Activated T-helper 1 cell treated with anti-CD3 and anti-CD28 coated beads, Interleukin-2, amount 50 U/mL, for 16 hours (primary cell): ENCODE measurements around the gene RAB11A.
A peak's percentile ranks its signal among the peaks of the same experiment; 100 is the strongest.

Experiments
- DNase-seq, 2 donors: peaks; one replicate each; pipeline ENCODE4 v3.0.0-alpha.2; 2020; ENCODE audit warnings: low read depth in 1 of 2, low spot score in 1 of 2

Gene RAB11A

DNA sequence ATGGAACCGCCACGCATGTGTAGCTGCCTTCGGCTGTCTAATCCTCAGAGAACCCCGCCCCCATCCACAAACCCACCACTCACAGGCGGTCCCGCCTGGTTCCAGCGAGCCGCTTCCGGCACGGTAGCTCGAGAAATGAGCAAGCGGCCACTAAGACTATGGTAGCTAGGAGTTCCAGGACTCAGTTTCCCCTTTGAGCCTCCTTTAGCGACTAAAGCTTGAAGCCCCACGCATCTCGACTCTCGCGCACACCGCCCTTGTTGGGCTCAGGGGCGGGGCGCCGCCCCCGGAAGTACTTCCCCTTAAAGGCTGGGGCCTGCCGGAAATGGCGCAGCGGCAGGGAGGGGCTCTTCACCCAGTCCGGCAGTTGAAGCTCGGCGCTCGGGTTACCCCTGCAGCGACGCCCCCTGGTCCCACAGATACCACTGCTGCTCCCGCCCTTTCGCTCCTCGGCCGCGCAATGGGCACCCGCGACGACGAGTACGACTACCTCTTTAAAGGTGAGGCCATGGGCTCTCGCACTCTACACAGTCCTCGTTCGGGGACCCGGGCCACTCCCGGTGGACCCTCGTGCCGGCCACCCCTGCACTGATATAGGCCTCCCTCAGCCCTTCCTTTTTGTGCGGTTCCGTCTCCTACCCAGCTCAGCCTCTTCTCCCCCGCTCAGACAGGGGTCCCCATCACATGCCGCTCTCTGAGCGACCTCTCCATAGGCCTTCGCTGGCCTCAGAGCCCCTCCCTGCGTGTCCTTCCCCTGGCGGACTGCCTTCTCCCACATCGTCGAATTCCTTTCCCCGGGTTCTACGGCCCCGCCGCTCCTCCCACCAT, at the start of gene RAB11A:
TSS of gene RAB11A (plus strand) at position 366 of the 828 bp plus-strand sequence. CDS start at position 461, 95 bp downstream.
- DNase-seq: peak; percentile 87 to 93

DNA sequence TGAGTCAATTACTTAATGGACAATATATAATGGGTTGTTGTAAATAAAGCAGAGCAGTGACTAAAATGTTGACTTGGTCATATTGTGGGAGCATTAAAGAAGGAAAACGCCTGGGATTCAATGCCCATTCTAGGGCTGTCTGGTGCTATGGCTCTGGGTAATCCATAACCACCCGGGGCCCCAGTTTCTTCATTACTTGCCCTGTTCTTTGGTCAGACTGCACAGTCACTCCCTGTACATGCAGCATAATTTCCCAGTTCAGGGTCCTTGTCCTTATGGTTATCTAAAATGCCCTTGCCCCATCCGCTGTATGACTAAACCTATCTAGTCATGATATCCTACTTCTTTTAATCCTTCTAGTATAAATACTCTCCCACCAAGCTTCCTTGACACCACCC, 49.7 kb upstream of the RAB11A start:
- no peak for DNase-seq

DNA sequence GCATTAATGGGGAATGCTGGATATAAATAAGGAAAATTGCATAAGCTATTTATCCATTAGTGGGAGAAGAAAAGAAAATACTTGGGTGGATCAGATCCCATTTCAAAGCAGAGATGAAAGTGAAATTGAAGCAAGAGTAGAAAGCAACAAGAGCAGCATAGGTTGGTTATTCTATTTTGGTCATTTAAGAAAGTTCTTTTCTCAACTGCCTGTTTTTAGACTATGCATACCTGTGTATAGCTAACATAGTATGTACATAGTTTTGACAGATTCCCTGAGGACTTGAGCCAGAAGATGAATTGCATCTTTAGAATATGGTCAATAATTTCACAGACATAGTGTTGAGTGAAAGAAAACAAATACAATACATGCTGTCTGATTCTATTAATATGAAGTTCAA, 48.2 kb upstream of the RAB11A start:
- DNase-seq: no peak

DNA sequence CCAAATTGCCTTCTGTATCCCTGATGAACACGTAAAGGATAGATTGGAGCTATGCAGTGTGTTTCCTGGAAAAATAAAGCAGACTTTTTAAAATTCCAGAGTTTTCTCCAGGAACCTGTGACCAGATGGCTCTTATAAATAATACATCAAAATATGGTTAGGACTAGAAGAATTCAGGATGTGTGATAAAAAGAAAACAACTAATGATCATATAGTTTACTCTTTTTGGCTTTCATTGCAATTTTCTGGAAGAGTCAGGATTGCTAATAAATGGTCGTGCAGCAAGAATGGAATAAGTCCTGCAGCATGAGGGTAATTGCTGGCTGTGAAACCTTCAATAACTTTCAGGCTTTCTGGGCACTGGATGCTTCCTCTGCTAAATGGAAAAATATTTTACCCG, 47.0 kb upstream of the RAB11A start:
- DNase-seq: no peak

DNA sequence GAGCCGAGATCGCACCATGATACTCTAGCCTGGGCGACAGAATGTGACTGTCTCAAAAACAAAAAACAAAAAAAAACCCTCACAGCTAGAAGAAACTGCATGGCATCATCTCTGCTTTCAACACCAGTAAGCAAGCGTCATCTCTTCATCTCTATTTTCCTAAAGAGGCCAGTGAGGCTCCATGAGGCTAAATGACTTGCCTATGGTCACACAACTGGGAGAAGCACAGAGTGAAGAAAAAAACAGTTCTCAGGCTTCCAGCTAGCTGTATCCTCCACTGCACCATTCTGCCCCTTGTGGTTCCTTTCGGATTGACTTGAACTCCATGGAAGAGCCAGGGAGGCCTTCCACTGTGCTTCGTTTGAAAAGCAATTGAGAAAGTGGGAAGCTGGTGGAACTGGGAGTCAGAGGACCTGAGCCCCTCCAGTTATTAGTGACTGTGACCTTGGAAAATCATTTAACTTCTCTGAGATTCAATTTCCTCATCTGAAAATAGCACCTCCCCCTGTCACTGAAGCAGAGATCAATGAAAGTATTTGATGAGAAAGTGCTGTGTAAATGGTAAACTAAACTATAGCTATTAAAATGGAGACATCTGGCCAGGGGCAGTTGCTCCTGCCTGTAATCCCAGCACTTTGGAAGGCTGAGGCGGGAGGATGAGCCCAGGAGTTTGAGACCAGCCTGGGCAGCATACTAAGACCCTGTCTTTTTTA, 45.1 kb upstream of the RAB11A start:
- DNase-seq: no peak

GRCh38 chr15:65824941-65825544, 44.2 kb upstream of the RAB11A start:
- no peak for DNase-seq

- no peak for DNase-seq
Measured at GRCh38 chr15:65827065-65827464, 42.2 kb upstream of the RAB11A start.

DNA sequence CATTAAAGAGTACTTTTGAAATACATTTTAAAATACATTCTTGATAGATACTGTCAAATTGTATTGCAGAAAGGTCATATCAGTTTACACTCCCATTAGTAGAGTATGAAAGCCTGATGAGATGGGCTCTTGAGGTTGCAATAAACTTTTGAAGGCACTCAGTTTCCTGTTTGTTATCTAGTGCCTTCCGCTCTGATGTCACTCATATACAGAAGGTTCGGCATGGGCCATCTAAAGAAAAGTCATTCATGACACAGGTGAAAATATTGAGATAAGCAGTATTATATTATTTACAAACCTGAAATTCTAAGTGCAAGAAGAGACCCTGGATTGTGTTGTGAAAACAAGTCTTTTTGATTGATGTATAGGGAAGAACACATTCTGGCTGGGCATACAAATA, 40.7 kb upstream of the RAB11A start:
- no peak for DNase-seq

- no peak for DNase-seq
Measured at GRCh38 chr15:65829130-65829764, 40.0 kb upstream of the RAB11A start.

- peak; percentile 9 to 28 for DNase-seq
Measured at GRCh38 chr15:65832549-65833364, 36.5 kb upstream of the RAB11A start.

- DNase-seq: peak in 1 of 2 donors; percentile 8
Measured at GRCh38 chr15:65833501-65834205, 35.6 kb upstream of the RAB11A start.

GRCh38 chr15:65834603-65835282, 34.5 kb upstream of the RAB11A start:
- no peak for DNase-seq

GRCh38 chr15:65835447-65835846, 33.8 kb upstream of the RAB11A start:
- no peak for DNase-seq

DNA sequence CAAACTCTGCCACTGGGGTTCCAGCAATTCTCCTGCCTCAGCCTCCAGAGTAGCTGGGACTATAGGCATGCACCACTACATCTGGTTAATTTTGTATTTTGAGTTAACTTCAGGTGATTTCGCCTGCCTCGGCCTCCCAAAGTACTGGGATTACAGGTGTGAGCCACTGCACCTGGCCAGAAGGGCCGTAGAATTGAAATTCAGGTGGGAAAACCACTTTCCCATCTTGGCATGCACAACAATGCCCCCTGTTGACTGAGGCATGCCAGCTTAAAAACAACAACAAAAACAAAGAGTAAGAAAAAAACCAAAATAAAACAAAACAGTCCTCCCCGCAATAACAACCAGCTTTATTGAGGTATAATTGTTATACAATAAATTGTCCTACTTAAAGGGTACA, 32.6 kb upstream of the RAB11A start:
- DNase-seq: no peak

DNA sequence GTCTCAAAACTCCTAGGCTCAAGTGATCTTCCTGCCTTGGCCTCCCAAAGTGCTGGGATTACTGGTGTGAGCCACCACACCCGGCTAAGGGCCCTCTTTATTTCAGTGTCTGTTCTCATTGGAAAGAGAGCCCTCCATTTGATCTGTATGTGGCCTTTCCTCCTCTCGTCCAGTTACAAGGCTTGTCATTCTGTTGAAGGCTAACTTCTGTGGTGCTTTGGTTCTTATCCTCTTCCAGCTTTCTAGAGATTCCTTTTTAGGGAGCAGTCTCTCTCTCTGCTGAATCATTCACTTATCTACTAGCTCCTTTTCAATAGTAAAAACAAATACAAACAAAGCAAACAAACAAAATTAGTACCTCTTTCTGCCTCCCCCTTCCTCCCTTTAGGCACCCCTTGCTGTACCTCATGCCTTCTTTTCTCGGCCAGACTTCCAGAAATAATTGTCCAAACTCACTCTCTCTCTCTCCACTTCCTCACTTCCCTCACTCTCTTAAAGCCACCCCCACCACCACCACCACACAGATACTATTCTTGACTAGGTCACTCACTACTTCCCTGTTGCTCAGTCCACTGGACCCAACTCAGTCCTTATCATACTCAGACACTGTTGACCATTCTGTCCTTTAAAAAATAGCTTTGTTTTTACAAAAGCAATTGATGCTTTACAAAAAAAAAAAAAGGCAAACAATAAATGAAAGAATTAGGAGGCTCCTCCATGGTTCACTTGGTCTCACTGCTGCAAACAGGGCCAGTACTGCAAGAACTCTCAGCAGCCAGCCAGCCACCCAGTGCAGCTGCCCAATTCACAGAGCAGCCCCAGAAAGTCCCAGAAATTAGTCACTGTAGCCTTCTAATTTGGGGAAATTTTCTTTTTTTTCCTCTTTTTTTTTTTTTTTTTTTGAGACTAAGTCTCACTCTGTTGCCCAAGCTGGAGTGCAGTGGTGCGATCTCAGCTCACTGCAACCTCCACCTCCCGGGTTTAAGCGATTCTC, 31.7 kb upstream of the RAB11A start:
- DNase-seq: no peak

DNA sequence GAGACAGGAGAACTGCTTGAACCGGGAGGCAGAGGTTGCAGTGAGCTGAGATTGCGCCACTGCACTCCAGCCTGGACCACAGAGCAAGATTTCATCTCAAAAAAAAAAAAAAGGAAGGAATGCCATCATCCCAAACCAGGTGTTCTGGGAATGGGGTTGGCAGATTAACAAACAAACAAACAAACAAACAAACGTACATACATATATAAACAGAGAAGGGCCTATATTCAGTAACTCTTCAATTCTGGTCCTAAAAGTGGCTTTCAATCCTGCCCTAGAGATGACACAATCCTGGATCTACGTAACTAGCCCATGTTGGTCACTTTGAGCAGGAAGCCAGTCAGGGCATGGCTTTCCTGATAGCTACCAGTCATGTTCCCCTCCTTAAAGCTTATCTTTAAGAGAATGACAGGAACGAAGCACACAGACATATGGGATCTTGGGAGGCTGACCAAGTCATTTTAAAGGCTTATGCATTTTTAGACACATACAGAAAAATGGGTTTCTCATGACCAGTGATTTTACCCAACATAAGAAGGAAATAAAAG, 29.9 kb upstream of the RAB11A start:
- no peak for DNase-seq

GRCh38 chr15:65839985-65840384, 29.3 kb upstream of the RAB11A start:
- no peak for DNase-seq
